Activated CD4-positive, CD25-positive, alpha-beta regulatory T cell (primary cell): ENCODE measurements around the gene DHX29.
A peak's percentile ranks its signal among the peaks of the same experiment; 100 is the strongest.
"Not testable (repeated sequence)": the region's sequence is repeated elsewhere in the genome, so short reads cannot be mapped to it uniquely, and the experiment has no call there.

ENCODE experiments used
- DNase-seq, 4 experiments: peaks; one replicate each; lab custom pipeline; 2025; lab: John Stamatoyannopoulos, UW

The DHX29 gene, protein sequence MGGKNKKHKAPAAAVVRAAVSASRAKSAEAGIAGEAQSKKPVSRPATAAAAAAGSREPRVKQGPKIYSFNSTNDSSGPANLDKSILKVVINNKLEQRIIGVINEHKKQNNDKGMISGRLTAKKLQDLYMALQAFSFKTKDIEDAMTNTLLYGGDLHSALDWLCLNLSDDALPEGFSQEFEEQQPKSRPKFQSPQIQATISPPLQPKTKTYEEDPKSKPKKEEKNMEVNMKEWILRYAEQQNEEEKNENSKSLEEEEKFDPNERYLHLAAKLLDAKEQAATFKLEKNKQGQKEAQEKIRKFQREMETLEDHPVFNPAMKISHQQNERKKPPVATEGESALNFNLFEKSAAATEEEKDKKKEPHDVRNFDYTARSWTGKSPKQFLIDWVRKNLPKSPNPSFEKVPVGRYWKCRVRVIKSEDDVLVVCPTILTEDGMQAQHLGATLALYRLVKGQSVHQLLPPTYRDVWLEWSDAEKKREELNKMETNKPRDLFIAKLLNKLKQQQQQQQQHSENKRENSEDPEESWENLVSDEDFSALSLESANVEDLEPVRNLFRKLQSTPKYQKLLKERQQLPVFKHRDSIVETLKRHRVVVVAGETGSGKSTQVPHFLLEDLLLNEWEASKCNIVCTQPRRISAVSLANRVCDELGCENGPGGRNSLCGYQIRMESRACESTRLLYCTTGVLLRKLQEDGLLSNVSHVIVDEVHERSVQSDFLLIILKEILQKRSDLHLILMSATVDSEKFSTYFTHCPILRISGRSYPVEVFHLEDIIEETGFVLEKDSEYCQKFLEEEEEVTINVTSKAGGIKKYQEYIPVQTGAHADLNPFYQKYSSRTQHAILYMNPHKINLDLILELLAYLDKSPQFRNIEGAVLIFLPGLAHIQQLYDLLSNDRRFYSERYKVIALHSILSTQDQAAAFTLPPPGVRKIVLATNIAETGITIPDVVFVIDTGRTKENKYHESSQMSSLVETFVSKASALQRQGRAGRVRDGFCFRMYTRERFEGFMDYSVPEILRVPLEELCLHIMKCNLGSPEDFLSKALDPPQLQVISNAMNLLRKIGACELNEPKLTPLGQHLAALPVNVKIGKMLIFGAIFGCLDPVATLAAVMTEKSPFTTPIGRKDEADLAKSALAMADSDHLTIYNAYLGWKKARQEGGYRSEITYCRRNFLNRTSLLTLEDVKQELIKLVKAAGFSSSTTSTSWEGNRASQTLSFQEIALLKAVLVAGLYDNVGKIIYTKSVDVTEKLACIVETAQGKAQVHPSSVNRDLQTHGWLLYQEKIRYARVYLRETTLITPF (N-terminal part only)

GRCh38 chr5:55307383-55308253 is at the start of gene DHX29, which contains the start of gene MTREX:
TSS of gene DHX29 (minus strand) at chr5:55307694. CDS start at chr5:55307573, 121 bp downstream.
TSS of gene MTREX (plus strand) at chr5:55307989. CDS start at chr5:55308014, 25 bp downstream.
- DNase-seq: peak; percentile 77 to 89 (median 82)

- no peak for DNase-seq
Observed at GRCh38 chr5:55356896-55357295, 49.4 kb upstream of the DHX29 start.

GRCh38 chr5:55350754-55351153 is 43.3 kb upstream of the DHX29 start:
- no peak for DNase-seq

DNA sequence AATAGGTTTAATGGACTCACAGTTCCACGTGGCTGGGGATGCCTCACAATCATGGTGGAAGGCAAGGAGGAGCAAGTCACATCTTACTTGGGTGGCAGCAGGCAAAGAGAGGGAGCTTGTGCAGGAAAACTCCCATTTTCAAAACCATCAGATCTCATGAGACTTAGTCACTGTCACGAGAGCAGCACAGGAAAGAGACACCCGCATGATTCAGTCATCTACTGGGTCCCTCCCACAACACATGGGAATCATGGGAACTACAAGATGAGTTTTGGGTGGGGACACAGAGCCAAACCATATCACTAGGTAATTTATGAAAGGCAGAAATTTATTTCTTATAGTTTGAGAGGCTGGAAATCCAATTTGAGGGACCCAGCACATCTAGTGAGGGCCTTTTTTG is 40.3 kb upstream of the DHX29 start:
- no peak for DNase-seq

- no peak for DNase-seq
Observed at GRCh38 chr5:55345327-55345726, 37.8 kb upstream of the DHX29 start.

DNA sequence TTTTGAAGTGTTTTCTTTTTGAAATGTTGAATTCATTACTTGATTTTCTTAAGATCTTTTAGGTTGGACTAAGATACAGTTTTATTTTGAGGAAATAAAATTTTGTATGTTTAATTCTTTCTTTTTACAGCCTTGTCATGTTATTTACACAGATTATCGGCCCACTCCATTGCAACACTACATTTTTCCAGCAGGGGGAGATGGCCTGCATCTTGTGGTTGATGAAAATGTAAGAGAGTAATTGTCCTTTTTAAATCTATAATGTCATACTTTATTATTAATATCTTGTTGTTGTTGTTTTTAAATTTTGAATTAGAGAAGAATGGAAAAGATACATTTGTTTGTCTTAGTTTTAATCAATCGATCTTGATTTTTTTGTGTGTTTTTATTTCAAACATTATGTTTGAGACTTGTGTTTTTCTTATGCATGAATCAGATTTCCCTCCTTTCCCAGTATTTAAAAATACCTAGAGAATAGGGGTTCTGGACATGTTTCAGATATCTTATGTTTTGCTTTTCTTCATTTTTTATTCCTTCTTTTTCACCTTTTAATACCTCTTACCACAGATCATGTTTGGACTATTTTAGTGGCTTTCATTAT is 37.0 kb upstream of the DHX29 start:
- peak; percentile 13 to 59 (median 24) for DNase-seq

DNA sequence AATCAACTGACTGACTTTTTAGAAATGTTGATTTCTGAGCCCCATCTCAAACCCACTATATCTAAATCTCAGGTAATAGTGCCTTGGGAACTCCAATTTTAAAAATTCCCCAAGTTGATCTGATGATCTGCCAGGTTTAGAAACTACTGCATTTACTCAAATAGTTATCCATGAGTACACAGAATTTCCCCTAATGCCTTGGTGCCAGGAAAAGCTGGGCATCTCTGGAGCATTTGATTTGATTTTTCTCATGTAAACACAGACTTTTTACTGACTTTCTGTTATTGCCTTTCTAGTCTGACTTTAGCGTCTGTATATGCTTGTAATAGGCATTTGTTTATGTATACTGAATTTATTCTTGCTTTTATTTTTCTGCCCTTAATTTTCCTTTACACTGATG is 36.1 kb upstream of the DHX29 start:
- DNase-seq: no peak

DNA sequence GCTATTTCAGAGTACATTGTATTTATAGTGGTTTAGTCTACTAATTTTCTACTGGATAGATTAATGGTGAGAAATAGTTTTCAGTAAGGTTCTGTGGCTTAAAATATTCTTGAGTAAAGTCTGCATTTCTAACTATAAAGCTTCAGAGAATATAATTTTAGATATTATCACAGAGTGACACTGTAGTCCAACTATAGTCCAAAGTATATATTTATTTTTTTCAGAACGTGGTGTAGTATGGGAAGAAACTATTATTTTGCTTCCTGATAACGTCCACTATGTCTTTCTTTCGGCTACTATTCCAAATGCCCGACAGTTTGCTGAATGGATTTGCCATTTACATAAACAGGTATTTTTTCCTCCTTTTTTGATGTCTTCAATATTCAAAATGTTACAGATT is 35.6 kb upstream of the DHX29 start:
- no peak for DNase-seq

GRCh38 chr5:55338810-55339243 is 31.3 kb upstream of the DHX29 start:
- DNase-seq: peak in 1 of 4 experiments; percentile 9

GRCh38 chr5:55338092-55338613 is 30.7 kb upstream of the DHX29 start:
- no peak for DNase-seq

GRCh38 chr5:55333811-55334210 is 26.3 kb upstream of the DHX29 start:
- DNase-seq: no peak

DNA sequence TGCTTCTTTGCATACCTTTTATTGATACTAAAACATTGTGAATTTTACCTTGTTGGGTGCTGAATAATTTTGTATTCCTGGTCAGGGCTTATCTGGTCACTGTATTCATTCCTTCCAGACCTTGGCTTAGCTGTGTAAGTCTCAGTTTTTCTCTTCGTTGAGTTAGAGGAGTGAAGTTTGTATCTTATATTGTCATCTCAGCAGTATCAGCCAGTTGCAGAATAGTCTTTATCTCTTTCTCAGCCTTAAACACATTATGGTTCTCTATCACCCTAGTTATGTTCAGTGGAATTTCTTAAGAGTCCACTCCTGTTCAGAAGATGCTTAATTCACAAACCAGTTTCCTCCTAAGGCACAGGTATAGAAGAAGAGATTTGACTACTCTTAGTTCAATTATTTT is 25.5 kb upstream of the DHX29 start:
- no peak for DNase-seq

DNA sequence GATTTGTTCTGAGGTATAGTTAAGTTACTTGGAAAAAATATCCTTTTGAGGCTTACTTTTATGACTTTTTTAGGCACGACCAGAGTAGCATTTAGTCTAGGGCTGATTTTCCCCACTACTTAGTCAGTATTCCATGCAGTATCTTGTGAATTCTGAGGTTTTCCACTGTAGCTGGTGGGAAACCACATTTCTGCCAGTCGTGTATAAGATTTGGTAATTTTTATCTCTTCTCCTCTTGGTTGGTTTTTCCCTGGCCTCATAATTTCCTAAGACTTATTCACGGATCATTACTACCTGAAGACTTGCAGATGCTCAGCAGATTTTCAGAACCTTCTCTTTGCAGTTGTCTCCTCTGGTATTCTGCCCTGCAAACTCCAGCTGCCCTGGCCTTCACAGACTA is 23.8 kb upstream of the DHX29 start:
- no peak for DNase-seq

DNA sequence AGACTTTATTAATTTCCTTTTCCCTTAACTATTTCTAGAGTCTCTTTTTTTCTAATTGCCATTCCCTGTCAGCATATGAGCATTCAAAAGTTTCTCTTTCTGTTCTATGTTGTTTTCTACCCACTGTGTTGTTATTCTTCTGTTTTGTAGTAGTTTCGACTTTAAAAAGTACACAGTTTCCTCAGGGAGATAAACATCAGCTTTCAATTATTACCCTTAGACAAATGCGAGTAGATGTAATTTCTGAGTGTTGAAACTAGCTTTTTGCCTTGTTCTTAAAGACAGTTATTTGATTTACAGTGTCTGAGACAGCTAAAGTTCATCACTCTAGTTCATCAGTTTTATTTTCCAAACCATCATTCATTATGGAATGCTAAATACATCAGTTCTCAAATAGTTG is 19.8 kb upstream of the DHX29 start:
- DNase-seq: no peak

- no peak for DNase-seq
Observed at GRCh38 chr5:55325621-55326020, 18.1 kb upstream of the DHX29 start.

DNA sequence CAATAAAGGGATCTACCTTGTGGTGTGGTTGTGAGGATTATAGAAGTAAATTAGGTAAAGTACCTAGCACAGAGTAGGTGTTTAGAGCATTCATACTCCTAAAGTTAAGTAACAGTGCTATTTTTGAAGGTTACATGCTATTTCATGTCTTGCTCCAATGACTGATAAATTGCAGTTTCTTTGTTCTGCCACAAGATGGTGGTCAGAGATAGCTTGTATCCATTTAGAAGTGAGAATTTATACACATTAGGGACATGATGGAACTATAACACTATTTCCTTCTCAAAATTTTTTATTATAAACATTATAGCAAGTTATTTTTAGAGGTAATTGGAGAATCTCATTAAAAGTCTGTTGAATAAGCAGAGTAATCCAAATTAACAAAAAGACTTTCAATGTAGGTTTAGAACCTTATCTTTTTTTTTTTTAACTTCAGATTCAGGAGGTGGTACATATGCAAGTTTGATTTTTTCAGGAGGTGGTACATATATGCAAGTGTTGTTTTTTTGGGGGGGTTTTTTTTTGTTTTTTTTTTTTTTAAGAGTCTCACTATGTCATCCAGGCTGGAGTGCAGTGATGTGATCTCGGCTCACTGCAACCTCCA is 17.4 kb upstream of the DHX29 start:
- no peak for DNase-seq

GRCh38 chr5:55324006-55324405 is 16.5 kb upstream of the DHX29 start:
- DNase-seq: no peak

GRCh38 chr5:55320571-55320970 is 13.1 kb upstream of the DHX29 start:
- no peak for DNase-seq

DNA sequence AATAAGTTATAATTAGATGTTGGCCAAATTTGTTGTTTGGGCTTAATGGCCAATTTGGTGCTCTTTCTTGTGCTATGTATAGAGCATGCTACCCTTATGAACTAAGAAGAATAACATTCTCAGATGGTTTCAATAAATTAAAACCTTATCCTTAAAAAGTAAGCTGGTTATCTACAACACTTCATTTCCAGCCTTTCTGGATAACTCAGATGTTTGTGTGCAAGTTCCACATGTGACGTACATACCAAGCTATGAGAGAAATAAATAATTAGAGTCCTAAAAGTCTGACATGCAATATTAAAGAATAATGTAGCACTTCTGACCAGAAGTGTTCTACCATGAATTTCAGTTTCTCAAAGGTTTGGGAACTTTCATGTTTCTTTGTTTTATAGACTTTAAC is 12.0 kb upstream of the DHX29 start:
- DNase-seq: no peak

GRCh38 chr5:55318237-55318636 is 10.7 kb upstream of the DHX29 start:
- not testable (repeated sequence) for DNase-seq
